ENCODE data around the gene TECPR1. TPM values are rescaled to one million over a fixed set of nuclear protein-coding genes. Genes with fewer than 3 reads are reported as not detected.
A peak's percentile ranks its signal among the peaks of the same experiment; 100 is the strongest.

The TECPR1 gene
- total RNA-seq, 2 donors from 2014 or later = 31.4 to 62.7 TPM

DNA sequence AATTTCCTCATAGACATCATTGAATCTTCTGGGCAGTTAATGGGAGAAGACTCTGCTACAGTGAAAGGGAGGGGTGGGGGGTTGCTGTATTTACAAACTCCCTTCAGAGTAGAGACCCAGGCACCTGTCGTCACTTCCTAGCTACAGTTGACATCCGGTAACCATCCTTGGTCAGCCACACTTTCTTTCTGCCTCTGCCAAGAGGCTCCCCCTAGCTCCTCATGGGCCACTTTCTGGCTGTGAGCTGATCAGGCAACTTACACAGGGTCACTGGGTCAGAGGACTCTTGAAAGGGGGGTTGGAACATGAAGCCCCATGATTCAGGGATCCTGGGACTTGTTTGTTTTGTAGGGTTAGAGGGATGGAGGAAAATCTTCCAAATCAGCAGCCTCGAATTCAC, 1.2 kb downstream of the TECPR1 start:
- Histone ChIP-seq H3K36me3 (no peaks in the 10 kb centered on the region), H3K9me3 (no peaks in the 10 kb centered on the region), H3K4me1 (replicated peaks) (peaks cover 11% of the 10 kb centered on the region), H3K4me3 (no peak overlapping the region), H3K27me3 (replicated peaks; ENCODE audit: insufficient read depth) (no peaks in the 10 kb centered on the region), H3K27ac (peak overlapping the region; percentile 88)
- intact Hi-C loops (cut with DNase I) = loop anchor here (5.0 kb wide), 1 partner anchor 37 kb away; no protein-coding TSS in a partner anchor
- 37% methylated on average over 3 of the region's 3 CpGs for WGBS
- TF ChIP-seq POLR2A (IDR thresholded peaks at IDR 0.05) (no peak), POLR2AphosphoS5 (IDR thresholded peaks at IDR 0.05) (no peak)
- TF ChIP-seq, protein P1, sequence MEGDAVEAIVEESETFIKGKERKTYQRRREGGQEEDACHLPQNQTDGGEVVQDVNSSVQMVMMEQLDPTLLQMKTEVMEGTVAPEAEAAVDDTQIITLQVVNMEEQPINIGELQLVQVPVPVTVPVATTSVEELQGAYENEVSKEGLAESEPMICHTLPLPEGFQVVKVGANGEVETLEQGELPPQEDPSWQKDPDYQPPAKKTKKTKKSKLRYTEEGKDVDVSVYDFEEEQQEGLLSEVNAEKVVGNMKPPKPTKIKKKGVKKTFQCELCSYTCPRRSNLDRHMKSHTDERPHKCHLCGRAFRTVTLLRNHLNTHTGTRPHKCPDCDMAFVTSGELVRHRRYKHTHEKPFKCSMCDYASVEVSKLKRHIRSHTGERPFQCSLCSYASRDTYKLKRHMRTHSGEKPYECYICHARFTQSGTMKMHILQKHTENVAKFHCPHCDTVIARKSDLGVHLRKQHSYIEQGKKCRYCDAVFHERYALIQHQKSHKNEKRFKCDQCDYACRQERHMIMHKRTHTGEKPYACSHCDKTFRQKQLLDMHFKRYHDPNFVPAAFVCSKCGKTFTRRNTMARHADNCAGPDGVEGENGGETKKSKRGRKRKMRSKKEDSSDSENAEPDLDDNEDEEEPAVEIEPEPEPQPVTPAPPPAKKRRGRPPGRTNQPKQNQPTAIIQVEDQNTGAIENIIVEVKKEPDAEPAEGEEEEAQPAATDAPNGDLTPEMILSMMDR (IDR thresholded peaks at IDR 0.05) = no peak
- DNase-seq (ENCODE audit: low spot score) = no peak

DNA sequence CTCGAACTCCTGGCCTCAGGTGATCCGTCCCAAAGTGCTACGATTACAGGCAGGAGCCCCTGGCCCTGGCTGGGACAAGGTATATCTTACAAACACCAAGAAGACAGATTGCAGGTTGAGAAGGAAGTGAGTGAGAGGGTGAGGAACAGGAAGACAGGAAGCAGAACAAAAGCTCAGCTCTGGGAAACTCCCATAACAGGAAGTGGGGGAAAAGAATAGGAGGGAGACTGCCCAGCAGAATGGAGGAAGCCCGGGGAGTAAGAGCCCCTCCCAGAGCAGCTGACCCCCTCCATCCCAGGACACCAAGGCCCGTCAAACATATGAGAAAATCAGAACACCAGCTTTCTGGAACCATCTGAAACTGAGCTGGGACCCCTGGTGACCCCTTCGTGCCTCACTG, 2.9 kb downstream of the TECPR1 start:
- no peaks in the 10 kb centered on the region for H3K36me3 ChIP-seq
- intact Hi-C loops (cut with DNase I) = no loop called here
- TF ChIP-seq, protein P1 (IDR thresholded peaks at IDR 0.05) = no peak
- no peak for TF ChIP-seq POLR2AphosphoS5 (IDR thresholded peaks at IDR 0.05)
- no peak for TF ChIP-seq POLR2A (IDR thresholded peaks at IDR 0.05)
- H3K9me3 ChIP-seq = no peaks in the 10 kb centered on the region
- no peak overlapping the region for H3K27ac ChIP-seq
- H3K27me3 ChIP-seq (replicated peaks; ENCODE audit: insufficient read depth) = no peaks in the 10 kb centered on the region
- H3K4me1 ChIP-seq (replicated peaks) = peaks cover 11% of the 10 kb centered on the region
- 80% methylated on average over 6 of the region's 6 CpGs for WGBS
- no peak overlapping the region for H3K4me3 ChIP-seq
- DNase-seq (ENCODE audit: low spot score) = no peak

DNA sequence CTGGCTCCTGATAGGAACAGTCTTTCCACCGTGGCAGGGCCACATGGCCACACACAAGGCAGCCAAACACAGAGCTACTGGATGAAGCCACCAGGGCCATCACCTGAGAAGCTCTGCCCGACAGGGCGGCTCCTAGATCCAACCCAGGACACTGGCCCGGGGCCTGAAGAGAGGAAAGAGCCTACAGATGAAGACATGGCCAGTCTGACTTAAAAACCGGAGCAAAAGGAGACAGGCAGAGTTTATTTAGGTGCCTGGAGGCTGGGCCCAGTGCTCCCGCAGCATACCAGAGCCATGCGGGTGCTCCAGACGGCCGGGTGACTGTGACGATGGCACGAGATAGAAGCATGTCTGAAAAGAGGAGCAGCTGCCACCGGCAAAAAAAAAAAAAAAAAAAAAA, 3.9 kb downstream of the TECPR1 start:
- no peaks in the 10 kb centered on the region for H3K36me3 ChIP-seq
- TF ChIP-seq POLR2AphosphoS5 (IDR thresholded peaks at IDR 0.05) (no peak), POLR2A (IDR thresholded peaks at IDR 0.05) (no peak)
- TF ChIP-seq, protein P1 (IDR thresholded peaks at IDR 0.05) = no peak
- peaks cover 10% of the 10 kb centered on the region for H3K4me1 ChIP-seq (replicated peaks)
- intact Hi-C loops (cut with DNase I) = no loop called here
- H3K9me3 ChIP-seq = no peaks in the 10 kb centered on the region
- no peak overlapping the region for H3K4me3 ChIP-seq
- no peak for DNase-seq (ENCODE audit: low spot score)
- 96% methylated on average over 12 of the region's 12 CpGs for WGBS
- H3K27ac ChIP-seq = no peak overlapping the region
- H3K27me3 ChIP-seq (replicated peaks; ENCODE audit: insufficient read depth) = no peaks in the 10 kb centered on the region

DNA sequence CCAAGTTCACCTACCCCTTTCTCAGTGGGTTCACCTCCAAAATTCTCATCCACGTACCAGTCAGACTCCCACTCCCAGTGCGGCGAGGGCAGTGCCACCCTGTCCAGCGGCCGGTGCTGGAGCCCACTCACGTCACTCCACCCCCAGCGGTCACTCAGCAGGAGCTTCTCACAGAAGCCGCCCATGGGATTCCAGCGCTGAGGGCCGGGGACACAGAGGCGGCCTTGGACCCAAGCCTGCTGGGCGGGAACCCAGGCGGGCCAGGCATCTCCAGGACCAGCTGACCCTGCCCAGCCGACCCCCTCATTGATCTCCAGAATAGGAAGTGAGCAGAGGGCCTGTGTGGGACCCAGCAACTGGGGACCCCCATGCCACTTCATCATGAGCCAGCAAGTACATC, 7.2 kb downstream of the TECPR1 start:
- Histone ChIP-seq H3K4me1 (replicated peaks) (no peaks in the 10 kb centered on the region), H3K27me3 (replicated peaks; ENCODE audit: insufficient read depth) (no peaks in the 10 kb centered on the region), H3K27ac (no peak overlapping the region), H3K9me3 (no peaks in the 10 kb centered on the region), H3K4me3 (no peak overlapping the region), H3K36me3 (no peaks in the 10 kb centered on the region)
- TF ChIP-seq, protein P1 (IDR thresholded peaks at IDR 0.05) = no peak
- TF ChIP-seq POLR2A (IDR thresholded peaks at IDR 0.05) (no peak), POLR2AphosphoS5 (IDR thresholded peaks at IDR 0.05) (no peak)
- intact Hi-C loops (cut with DNase I) = no loop called here
- 92% methylated on average over 14 of the region's 14 CpGs for WGBS
- DNase-seq (ENCODE audit: low spot score) = no peak

DNA sequence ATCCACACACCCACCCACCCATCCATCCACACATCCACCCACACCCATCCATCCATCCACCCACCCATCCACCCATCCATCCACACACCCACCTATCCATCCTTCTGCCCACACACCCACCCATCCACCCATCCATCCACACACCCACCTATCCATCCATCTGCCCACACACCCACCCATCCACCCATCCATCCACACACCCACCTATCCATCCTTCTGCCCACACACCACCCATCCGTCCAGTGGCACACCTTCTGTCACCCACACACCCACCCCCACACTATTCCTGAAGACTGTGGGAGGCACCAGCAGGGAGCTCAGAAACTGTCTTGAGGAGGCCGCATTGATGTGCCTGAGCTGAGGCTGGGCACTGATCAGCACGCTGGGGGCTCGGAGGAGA, 9.1 kb downstream of the TECPR1 start:
- H3K4me1 ChIP-seq (replicated peaks) = no peaks in the 10 kb centered on the region
- H3K9me3 ChIP-seq = no peaks in the 10 kb centered on the region
- intact Hi-C loops (cut with DNase I) = no loop called here
- no peak overlapping the region for H3K27ac ChIP-seq
- no peaks in the 10 kb centered on the region for H3K36me3 ChIP-seq
- no peak for DNase-seq (ENCODE audit: low spot score)
- TF ChIP-seq, protein P1 (IDR thresholded peaks at IDR 0.05) = no peak
- TF ChIP-seq POLR2A (IDR thresholded peaks at IDR 0.05) = no peak
- no peak for TF ChIP-seq POLR2AphosphoS5 (IDR thresholded peaks at IDR 0.05)
- WGBS = 97% methylated on average over 4 of the region's 4 CpGs
- no peak overlapping the region for H3K4me3 ChIP-seq
- H3K27me3 ChIP-seq (replicated peaks; ENCODE audit: insufficient read depth) = no peaks in the 10 kb centered on the region
